GM21576 (cell line): ENCODE results near the gene SAMD10.
"Not testable (repeated sequence)": the region's sequence is repeated elsewhere in the genome, so short reads cannot be mapped to it uniquely, and the experiment has no call there.

Experiments
- ATAC-seq: cut with Tn5 transposase; IDR thresholded peaks from one replicate; pipeline ENCODE4 v1.9.1; 2021; ENCODE audit warnings: mild to moderate bottlenecking, moderate library complexity; ENCODE audit not compliant: unreplicated experiment

The SAMD10 gene

DNA sequence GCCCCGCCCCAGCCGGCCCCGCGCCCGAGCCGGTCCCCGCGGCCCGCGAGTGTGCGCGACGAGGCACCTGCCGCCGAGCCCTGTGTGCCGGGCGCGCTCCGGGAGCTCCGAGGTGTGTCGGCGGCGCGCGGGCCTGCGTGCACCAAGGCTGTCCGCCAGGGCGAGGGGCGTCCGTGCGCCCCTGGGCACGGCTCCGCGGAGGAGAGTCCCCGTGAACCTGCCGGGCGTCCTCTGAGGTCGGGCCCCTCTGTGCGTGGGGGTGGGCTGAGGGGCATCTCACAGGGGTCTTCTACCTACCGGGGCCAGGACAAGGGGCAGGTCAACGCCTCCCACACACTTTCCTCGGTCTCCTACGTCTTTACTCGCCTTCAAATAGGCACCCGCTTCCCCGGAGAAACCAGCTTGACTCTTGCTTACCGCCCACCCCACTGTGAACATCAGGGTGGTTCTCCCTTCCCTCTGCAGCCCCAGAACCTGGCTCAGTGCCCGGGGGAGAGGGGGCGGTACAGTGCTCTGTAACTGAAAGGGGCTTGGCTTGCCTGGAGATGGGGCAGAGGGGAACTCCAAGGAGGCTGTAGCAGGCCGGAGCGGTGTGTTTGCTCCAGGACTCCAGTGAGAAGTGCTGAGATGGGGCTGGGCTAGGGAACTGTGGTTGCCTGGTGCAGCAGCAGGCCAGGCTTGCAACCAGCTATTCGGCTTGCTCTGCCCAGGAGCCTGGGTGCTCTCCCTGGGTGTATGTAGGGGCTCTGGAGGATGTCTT is at the start of gene SAMD10:
SAMD10 (minus strand) TSS at position 86 of the 760 bp plus-strand sequence. CDS start 175 bp downstream, outside the sequence.
- ATAC-seq: peak; percentile 36

DNA sequence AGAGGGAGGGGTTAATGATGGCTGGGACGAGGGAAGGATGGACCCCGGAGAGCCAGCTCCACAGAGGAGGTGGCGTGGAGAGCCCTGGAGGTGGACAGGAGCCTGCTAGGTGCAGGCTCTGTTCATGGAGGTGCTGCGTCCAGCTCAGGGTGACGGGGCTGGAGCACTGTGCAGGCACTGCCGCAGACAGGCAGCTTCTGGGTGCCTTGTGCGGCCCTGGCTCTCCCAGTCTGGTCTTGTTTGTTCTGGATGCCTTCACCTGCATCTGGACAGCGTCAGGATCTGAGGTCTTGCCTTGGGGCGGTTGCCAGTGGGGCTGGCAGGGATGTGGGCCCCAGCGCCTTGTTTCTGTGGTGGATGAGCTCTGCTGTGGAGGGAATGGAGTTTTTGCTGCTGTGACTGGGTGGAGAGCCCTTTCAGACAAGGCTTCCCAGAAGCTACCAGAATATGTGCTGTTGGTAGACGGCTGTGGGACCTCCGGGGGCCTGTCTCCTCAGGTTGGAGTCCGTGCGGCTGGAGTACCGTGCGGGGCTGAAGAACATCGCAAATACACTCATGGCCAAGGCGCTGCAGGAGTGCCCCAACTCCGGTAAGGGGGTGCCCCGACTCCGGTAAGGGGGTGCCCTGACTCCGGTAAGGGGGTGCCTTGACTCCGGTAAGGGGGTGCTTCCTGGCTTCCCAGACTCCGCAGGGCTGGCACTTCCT is 48.7 kb upstream of the SAMD10 start:
- no peak for ATAC-seq

DNA sequence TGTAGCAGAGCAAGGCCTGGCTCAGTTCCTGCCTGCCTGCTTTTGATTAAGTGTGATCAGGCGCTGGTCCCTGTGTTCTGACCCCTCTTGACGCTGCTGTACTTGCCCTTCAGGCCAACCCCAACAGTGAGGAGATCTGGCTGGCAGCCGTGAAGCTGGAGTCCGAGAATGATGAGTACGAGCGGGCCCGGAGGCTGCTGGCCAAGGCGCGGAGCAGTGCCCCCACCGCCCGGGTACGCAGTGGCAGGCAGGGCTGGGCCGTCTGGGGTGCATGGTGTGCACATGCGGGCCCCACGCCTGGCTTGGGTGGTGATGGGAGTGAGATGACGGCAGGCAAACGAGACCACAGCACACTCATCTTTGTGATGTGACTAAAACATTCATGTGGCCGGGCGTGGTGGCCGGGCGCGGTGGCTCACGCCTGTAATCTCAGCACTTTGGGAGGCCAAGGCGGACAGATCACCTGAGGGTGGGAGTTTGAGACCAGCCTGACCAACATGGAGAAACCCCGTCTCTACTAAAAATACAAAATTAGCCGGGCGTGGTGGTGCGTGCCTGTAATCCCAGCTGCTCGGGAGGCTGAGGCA is 46.5 kb upstream of the SAMD10 start:
- no peak for ATAC-seq

DNA sequence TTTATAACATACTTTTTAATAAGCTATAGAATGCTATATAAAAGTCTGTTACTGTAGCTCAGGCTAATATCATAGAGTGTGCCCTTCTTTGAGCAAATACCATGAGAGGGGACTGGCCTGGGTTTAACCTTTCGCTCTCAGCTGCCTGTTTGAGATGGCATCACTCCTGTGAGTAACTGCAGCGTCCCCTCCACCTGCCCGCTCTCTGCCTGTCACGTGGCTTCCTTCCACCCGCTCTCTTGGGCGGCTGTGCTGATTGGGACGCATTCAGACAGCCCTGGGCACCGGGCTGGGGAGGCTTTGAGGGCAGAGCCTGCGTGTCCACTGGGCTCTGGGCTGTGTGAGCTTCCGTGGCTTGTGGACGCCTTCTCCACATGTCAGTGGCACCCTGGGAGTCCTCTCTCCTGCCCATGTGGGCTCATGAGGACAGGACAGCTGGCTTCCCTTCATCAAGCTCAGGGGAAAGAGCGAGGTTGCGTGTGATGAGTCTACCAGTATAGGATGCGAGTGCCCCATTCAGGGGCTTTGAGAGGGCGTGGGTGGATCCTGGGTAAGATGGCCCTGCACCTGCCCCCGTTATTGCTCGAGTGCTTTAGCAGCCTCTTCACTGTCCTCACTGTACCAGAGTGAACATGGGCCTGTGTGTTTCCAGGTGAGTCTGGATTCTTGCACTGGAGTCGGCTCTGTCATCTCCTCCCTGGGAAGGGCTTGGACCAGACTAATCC is 45.8 kb upstream of the SAMD10 start:
- ATAC-seq: no peak

DNA sequence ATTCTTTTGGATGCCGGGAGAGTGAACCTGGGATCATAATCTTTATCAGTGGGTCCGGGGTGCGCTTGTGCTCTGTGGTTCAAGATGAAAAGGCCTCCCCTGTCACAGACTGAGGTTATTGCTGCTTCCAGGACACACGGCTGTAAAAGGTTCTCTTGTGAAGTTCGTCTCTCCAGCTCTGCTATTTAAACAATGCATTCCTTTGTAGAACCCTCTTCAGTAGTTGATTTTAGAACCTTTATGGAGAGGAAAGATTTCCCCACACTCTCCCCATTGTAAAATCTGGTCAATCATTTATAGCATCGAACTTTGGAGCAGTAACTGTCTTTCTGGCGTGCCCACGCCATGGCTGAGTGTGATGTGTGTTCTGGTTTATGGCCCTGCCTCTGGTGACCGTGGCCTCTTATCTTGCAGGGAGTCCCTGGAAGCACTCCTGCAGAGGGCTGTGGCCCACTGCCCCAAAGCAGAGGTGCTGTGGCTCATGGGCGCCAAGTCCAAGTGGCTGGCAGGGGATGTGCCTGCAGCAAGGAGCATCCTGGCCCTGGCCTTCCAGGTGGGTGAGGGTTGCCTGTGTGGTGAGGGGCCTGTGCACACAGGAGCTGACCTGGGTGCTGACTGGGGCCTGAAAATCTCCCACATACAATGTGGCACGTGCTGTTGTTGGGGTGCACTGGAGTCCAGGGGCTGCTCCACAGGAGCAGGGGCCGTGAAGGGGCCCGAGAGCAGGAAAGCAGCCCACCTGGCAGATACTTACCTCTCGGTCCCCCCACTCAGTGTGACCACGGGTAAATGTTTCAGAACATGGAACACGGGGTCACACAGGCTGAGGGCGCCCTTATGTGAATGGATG is 44.9 kb upstream of the SAMD10 start:
- no peak for ATAC-seq

DNA sequence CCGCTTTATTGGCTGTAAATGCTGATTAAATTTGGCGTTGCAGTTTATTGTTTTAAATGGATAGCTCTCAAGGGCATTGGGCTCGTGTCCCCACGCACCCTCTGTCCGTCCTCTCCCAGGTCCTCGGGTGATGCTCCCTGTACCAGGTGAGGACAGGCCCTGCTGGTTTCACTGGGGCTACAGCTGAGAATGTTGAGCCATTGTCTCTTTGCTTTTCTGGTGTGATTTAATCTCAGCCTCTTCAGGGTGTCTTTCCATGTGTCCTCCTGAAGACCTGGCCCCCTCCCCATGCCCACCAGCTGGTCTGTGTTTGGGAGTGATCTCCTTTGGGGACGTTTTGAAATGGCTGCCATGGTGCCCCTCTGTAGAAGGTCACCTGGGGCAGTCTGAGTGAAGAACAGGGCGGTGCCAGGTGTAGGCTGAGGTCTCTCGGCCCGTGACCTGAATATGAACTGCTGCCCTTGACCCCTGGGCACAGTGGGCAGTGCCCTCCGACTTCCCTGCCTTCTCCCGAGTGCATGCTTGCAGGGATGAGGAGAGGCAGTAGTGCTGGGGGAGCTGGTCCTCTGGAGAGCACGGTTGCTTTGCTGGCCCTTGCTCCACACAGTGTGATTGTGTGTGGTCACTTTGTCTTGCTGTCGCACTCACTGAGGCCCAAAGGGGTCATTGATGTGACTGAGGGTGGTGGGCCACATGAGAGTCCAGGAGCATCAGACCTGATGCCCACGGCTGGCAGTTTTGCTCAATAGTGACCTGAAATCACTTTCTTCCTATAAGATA is 44.1 kb upstream of the SAMD10 start:
- no peak for ATAC-seq

DNA sequence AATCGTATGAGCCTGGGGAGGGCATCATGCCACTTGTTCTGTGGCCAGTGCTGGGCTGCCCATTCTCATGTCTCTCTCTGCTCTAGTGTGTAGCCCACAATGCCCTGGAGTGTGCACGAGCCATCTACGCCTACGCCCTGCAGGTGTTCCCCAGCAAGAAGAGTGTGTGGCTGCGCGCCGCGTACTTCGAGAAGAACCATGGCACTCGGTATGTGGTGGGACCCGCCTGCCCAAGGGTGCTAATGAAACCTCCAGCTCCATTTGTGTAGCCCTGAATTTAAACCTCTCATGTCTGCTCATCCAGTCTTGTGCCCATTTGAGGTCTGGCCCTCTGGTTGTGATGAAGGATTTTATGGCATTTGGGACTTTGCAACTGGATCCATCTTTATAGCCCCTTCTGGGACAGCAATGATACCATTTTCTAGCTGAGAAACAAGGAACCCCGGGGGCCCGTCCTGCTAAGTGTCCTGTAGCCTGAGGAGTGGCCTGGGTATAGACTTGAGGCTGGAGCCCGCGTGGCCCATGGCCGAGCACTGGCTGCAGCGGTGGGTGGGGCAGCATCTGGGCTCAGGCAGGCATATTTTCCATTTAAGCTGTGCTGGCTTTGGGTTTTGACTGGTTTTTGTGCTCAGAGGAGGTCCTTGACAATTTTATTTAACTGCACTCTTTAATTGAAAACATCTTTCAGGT is 43.4 kb upstream of the SAMD10 start:
- no peak for ATAC-seq

DNA sequence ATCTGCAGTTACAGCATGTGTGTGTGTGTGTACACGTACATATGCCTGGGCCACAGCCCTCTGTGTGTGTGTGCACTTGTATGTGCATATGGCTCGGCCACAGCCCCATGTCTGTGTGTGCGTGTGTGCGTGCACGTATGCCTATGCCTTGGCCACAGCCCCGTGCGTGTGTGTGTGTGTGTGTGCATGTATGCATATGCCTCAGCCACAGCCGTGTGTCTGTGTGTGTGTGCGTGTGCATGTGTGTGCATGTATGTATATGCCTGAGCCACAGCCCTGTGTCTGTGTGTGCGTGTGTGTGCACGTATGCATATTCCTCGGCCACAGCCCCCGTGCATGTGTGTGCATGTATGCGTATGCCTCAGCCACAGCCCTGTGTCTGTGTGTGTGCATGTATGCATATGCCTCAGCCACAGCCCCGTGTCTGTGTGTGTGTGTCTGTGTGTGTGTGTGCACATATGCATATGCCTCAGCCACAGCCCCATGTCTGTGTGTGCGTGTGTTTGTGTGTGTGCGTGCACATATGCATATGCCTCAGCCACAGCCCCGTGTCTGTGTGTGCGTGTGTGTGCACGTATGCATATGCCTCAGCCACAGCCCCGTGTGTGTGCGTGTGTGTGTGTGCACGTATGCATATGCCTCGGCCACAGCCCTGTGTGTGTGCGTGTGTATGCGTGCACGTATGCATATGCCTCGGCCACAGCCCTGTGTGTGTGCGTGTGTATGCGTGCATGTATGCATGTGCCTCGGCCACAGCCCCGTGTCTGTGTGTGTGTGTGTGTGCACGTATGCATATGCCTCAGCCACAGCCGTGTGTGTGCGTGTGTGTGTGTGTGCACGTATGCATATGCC is 41.9 kb upstream of the SAMD10 start:
- no peak for ATAC-seq

DNA sequence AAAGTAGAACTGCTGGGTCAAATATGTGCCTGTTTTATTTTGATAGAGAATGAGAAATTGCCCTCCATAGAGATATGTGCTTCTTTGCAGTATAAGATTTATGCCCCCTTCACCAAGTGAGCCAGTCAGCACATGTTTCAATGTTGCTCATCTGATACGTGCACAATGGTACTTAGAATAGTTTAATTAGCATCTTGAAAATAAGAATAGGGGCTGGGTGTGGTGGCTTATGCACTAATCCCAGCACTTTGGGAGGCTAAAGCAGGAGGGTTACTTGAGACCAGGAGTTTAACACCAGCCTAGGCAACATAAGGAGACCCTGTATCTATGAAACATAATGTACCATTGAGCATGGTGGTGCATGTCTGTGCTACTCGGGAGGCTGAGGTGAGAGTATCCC is 36.2 kb upstream of the SAMD10 start:
- no peak for ATAC-seq

DNA sequence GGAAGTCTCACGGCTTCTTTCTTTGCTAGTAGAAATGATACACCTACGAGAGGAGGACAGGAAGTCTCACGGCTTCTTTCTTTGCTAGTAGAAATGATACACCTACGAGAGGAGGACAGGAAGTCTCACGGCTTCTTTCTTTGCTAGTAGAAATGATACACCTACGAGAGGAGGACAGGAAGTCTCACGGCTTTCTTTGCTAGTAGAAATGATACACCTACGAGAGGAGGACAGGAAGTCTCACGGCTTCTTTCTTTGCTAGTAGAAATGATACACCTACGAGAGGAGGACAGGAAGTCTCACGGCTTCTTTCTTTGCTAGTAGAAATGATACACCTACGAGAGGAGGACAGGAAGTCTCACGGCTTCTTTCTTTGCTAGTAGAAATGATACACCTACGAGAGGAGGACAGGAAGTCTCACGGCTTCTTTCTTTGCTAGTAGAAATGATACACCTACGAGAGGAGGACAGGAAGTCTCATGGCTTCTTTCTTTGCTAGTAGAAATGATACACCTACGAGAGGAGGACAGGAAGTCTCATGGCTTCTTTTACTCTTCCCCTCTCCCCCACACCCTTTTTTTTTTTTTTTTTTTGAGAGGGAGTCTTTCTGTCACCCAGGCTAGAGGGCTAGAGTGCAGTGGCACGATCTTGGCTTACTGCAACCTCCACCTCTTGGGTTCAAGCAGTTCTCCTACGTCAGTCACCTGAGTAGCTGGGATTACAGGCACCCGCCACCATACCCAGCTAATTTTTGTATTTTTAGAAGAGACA is 33.1 kb upstream of the SAMD10 start:
- ATAC-seq: not testable (repeated sequence)

DNA sequence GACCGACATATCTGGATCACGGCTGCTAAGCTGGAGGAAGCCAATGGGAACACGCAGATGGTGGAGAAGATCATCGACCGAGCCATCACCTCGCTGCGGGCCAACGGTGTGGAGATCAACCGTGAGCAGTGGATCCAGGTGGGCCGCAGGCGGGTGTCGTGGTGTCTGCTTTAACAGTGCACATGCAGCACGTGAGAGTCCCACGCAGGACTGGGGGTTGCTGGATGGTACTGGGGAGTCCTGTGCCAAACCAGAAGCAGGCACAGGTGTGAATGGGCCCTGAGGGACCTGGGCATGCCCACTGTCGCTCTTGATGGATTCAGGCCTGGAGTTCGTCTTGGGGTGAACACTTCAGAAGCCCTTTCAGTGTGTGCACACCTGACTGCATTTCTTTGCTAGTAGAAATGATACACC is 31.9 kb upstream of the SAMD10 start:
- ATAC-seq: no peak

DNA sequence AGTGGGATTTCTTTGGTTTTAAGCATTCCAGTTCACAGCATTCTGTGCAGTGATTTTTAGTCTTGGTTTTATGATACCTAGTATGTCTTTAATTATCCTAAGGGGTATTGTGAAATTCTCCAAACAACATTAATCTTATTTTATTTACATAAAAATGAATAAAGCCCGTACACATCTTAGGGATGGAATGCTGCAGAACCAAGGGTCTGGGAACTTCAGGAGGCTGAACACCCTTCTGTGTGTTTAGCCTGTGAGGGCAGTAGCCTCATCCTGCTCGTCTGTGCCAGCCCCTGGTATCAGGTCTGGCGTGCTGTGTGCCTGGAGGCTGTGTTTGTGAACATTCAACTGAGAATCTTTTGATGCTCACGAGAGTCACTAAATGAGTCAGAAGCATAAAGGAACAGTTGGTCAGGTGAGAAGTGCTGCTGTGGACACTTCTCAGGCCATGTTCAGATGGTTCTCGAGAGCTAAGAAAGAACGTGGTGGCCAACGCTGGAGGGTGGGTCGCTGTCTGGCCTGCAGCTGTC is 31.3 kb upstream of the SAMD10 start:
- ATAC-seq: peak; percentile 45

DNA sequence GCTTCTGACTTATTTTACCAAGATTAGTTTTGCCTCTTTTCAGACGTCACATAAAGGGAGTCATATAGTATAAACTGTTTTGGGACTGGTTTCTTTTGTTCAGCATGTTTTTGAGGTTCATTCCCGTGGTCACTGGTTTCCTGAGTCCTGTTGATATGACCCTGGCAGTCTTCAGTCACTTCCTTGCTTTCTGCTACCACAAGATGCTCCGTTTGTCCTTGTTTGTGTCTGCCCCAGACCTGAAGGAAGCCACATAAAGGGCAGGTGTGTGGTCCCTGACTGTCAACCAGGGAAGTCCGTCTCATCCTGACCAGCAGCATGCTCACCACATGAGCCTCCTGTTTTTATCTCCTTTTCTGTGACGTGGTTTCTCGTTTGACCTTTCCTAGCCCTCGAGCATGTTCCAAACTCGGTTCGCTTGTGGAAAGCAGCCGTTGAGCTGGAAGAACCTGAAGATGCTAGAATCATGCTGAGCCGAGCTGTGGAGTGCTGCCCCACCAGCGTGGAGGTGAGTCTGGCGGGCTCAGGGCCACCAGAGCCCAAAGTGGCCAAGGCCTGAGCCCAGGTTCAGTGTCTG is 30.5 kb upstream of the SAMD10 start:
- no peak for ATAC-seq

DNA sequence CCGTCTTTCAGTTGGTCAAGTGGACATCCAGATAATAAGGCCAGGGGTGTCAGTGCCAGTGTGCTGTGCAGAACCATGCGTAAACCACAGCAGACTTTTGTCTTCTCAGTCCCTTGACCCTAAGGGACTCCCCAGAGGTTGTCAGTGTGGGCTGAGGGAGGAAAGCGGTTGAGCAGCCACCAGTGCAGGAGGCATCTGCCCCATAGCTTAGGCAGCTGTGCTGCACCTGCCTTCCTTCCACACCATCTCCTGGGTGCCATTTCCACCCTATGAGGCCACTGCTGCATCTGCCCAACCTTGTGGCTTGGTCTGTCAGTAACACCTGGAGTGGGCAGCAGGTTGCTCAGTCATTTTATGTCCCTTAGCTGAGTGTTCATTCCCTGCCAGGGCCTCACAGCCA is 27.5 kb upstream of the SAMD10 start:
- ATAC-seq: no peak

DNA sequence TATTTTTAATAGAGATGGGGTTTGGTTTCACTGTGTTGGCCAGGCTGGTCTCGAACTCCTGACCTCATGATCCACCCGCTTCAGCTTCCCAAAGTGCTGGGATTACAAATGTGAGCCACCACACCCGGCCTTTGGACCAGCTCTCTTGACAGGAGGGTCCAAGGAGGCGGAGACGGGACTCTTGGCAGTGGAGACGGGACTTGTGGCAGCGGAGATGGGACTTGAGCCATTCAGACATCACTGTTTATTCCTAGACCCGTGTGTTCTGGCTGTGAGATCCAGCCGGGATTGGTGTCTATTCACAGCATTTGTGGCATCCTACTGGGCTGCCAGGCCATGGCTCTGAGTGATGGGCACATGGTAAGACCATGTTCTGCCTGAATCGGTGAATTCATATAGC is 27.0 kb upstream of the SAMD10 start:
- ATAC-seq: no peak

DNA sequence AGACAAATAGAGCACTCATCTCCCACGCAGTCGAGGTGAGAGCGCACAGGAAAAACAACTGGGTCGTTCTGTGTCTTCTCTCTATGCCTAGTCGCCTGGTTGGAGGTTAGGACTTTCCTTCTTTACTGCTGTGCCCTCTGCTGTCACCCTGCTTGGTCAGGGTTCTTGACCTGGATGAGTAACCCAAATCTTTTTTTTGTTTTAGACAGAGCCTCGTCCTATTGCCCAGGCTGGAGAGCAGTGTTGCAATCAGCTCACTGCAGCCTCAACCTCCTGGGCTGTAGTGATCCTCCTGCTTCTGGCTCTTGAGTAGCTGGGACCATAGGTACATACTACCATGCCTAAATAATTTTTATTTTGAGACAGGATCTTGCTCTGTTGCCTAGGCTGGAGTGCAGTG is 26.0 kb upstream of the SAMD10 start:
- ATAC-seq: no peak
